Activated CD4-positive, alpha-beta memory T cell treated with anti-CD3 and anti-CD28 coated beads, Interleukin-2, amount 10 ng/mL, durations not matched to agents 7 days and 5 days (primary cell): ENCODE measurements around the gene CALR3. TPM values are rescaled to one million over a fixed set of nuclear protein-coding genes. Genes with fewer than 3 reads are reported as not detected.
A peak's percentile ranks its signal among the peaks of the same experiment; 100 is the strongest.
"Not testable (repeated sequence)": the region's sequence is repeated elsewhere in the genome, so short reads cannot be mapped to it uniquely, and the experiment has no call there.

Experiments used
- CTCF ChIA-PET: fragments of 350-600 bp; sonication (Branson Sonifier 250); formaldehyde crosslinking; loops from one replicate; lab custom pipeline; 2021; ENCODE audit warnings: antibody characterized with exemption, inconsistent platforms; lab: Charles Lee
- POLR2A ChIA-PET: fragments of 350-600 bp; sonication (Branson Sonifier 250); formaldehyde crosslinking; loops from one replicate; lab custom pipeline; 2021; ENCODE audit warnings: antibody characterized with exemption; lab: Charles Lee
- DNase-seq: peaks from one replicate; pipeline ENCODE4 v3.0.0-alpha.2; 2020
- H3K27ac Mint-ChIP-seq: one replicate; pipeline ENCODE4 v1.8.0; 2021; ENCODE audit warnings: mild to moderate bottlenecking, mixed read lengths
- H3K27me3 Mint-ChIP-seq: one replicate; pipeline ENCODE4 v1.8.0; 2021; ENCODE audit warnings: mixed read lengths
- H3K36me3 Mint-ChIP-seq: one replicate; pipeline ENCODE4 v1.8.0; 2021; ENCODE audit warnings: low read depth, mixed read lengths
- H3K4me1 Mint-ChIP-seq: one replicate; pipeline ENCODE4 v1.8.0; 2021; ENCODE audit warnings: mixed read lengths
- H3K4me3 Mint-ChIP-seq: one replicate; pipeline ENCODE4 v1.8.0; 2021; ENCODE audit warnings: mild to moderate bottlenecking, mixed read lengths
- H3K9me3 Mint-ChIP-seq: one replicate; pipeline ENCODE4 v1.8.0; 2021; ENCODE audit warnings: mixed read lengths
- total RNA-seq, 2 experiments: library from RNA; stranded (reverse); gene quantifications; one replicate each; pipeline ENCODE4 v1.2.3, GENCODE V29; 2021

Gene CALR3
- total RNA-seq, 2 experiments from 2014 or later, result not detected

GRCh38 chr19:16506961-16507360, 11.0 kb upstream of the CALR3 start:
- ChIA-PET POLR2A (interaction anchor here (0.7 kb wide), 1 partner anchor 34 kb away, joined by 3 read pairs; no protein-coding TSS in a partner anchor), CTCF (interaction anchor here (1.0 kb wide), 1 partner anchor 22 kb away, joined by 3 read pairs; no protein-coding TSS in a partner anchor)
- Mint-ChIP-seq H3K9me3 (no peaks in the 10 kb centered on the region), H3K4me3 (no peak overlapping the region), H3K36me3 (no peaks in the 10 kb centered on the region), H3K27ac (no peak overlapping the region), H3K4me1 (peaks cover 10% of the 10 kb centered on the region), H3K27me3 (no peaks in the 10 kb centered on the region)
- no peak for DNase-seq

- H3K27ac Mint-ChIP-seq, CTCF ChIA-PET, H3K36me3 Mint-ChIP-seq, H3K9me3 Mint-ChIP-seq, H3K4me3 Mint-ChIP-seq, POLR2A ChIA-PET, H3K4me1 Mint-ChIP-seq, DNase-seq, H3K27me3 Mint-ChIP-seq: not testable (repeated sequence)
These were observed 10.2 kb upstream of the CALR3 start for GRCh38 chr19:16506161-16506560.

- DNase-seq, result no peak
- Mint-ChIP-seq H3K27ac (no peak overlapping the region), H3K36me3 (no peaks in the 10 kb centered on the region), H3K4me1 (peaks cover 10% of the 10 kb centered on the region), H3K4me3 (no peak overlapping the region), H3K9me3 (no peaks in the 10 kb centered on the region), H3K27me3 (no peaks in the 10 kb centered on the region)
- ChIA-PET CTCF (interaction anchor here (1.1 kb wide), 1 partner anchor 8 kb away, joined by 3 read pairs; the partner anchor contains the start of genes C19orf44 and CALR3), POLR2A (no interaction called here)
These were observed 8.3 kb upstream of the CALR3 start for GRCh38 chr19:16504271-16504670.

GRCh38 chr19:16497837-16498236, 1.9 kb upstream of the CALR3 start:
- DNase-seq, result no peak
- Mint-ChIP-seq H3K4me3 (peak overlapping the region; percentile 96), H3K4me1 (peaks cover 28% of the 10 kb centered on the region), H3K27ac (no peak overlapping the region), H3K27me3 (no peaks in the 10 kb centered on the region), H3K9me3 (no peaks in the 10 kb centered on the region), H3K36me3 (peaks cover 2% of the 10 kb centered on the region)
- CTCF ChIA-PET, result no interaction called here
- POLR2A ChIA-PET, result no interaction called here

- CTCF ChIA-PET, result interaction anchor here (1.4 kb wide), 1 partner anchor 7 kb away, joined by 3 read pairs; no protein-coding TSS in a partner anchor
- no peaks in the 10 kb centered on the region for H3K27me3 Mint-ChIP-seq
- POLR2A ChIA-PET, result interaction anchor here (0.9 to 1.8 kb wide), 5 partner anchors 26 to 142 kb away, joined by 3 to 8 read pairs (median 3); no protein-coding TSS in a partner anchor
- peaks cover 2% of the 10 kb centered on the region for H3K36me3 Mint-ChIP-seq
- DNase-seq, result no peak
- H3K9me3 Mint-ChIP-seq, result no peaks in the 10 kb centered on the region
- no peak overlapping the region for H3K27ac Mint-ChIP-seq
- H3K4me3 Mint-ChIP-seq, result peak overlapping the region; percentile 96
- H3K4me1 Mint-ChIP-seq, result peaks cover 25% of the 10 kb centered on the region
These were observed 1.1 kb upstream of the CALR3 start for GRCh38 chr19:16497042-16497441.

- H3K27ac Mint-ChIP-seq, result no peak overlapping the region
- CTCF ChIA-PET, result interaction anchor here (1.0 to 1.4 kb wide), 4 partner anchors 8 to 1923 kb away, joined by 3 to 4 read pairs (median 3); no protein-coding TSS in a partner anchor
These were observed 631 bp upstream of the CALR3 start for GRCh38 chr19:16496613-16496983.

GRCh38 chr19:16486476-16486875, 9.5 kb downstream of the CALR3 start:
- CTCF ChIA-PET, result interaction anchor here (0.9 to 1.2 kb wide), 2 partner anchors 10 to 101 kb away, joined by 4 read pairs; partner anchors contain the start of genes C19orf44 and CALR3
- DNase-seq, H3K9me3 Mint-ChIP-seq, H3K36me3 Mint-ChIP-seq, H3K4me1 Mint-ChIP-seq, H3K4me3 Mint-ChIP-seq, POLR2A ChIA-PET, H3K27ac Mint-ChIP-seq, H3K27me3 Mint-ChIP-seq: not testable (repeated sequence)

More at GRCh38 chr19:16496613-16496983, 631 bp upstream of the CALR3 start:
- no peak for DNase-seq
- Mint-ChIP-seq H3K9me3 (no peaks in the 10 kb centered on the region), H3K4me1 (peaks cover 25% of the 10 kb centered on the region), H3K27me3 (no peaks in the 10 kb centered on the region), H3K36me3 (peaks cover 2% of the 10 kb centered on the region), H3K4me3 (peak overlapping the region; percentile 96)
- POLR2A ChIA-PET, result interaction anchor here (0.9 to 1.8 kb wide), 7 partner anchors 26 to 164 kb away, joined by 3 to 8 read pairs (median 3); partner anchors contain the start of gene TMEM38A

GRCh38 chr19:16482745-16483144, 13.2 kb downstream of the CALR3 start:
- ChIA-PET POLR2A (no interaction called here), CTCF (interaction anchor here (1.4 kb wide), 1 partner anchor 19 kb away, joined by 3 read pairs; no protein-coding TSS in a partner anchor)
- Mint-ChIP-seq H3K27me3 (no peaks in the 10 kb centered on the region), H3K36me3 (no peaks in the 10 kb centered on the region), H3K4me1 (no peaks in the 10 kb centered on the region), H3K9me3 (no peaks in the 10 kb centered on the region), H3K4me3 (no peak overlapping the region), H3K27ac (no peak overlapping the region)
- no peak for DNase-seq

- POLR2A ChIA-PET, result no interaction called here
- no peak for DNase-seq
- peaks cover 9% of the 10 kb centered on the region for H3K27me3 Mint-ChIP-seq
- no peaks in the 10 kb centered on the region for H3K4me1 Mint-ChIP-seq
- CTCF ChIA-PET, result interaction anchor here (0.6 kb wide), 1 partner anchor 784 kb away, joined by 3 read pairs; no protein-coding TSS in a partner anchor
- no peak overlapping the region for H3K4me3 Mint-ChIP-seq
- H3K36me3 Mint-ChIP-seq, result peaks cover 2% of the 10 kb centered on the region
- H3K27ac Mint-ChIP-seq, result no peak overlapping the region
- peaks cover 5% of the 10 kb centered on the region for H3K9me3 Mint-ChIP-seq
These were observed 18.7 kb downstream of the CALR3 start for GRCh38 chr19:16477311-16477710.

GRCh38 chr19:16476401-16476800, 19.6 kb downstream of the CALR3 start:
- Mint-ChIP-seq H3K9me3 (peaks cover 5% of the 10 kb centered on the region), H3K4me1 (no peaks in the 10 kb centered on the region), H3K4me3 (no peak overlapping the region), H3K27ac (no peak overlapping the region), H3K27me3 (peaks cover 9% of the 10 kb centered on the region), H3K36me3 (peaks cover 2% of the 10 kb centered on the region)
- POLR2A ChIA-PET, result no interaction called here
- CTCF ChIA-PET, result no interaction called here
- no peak for DNase-seq

- DNase-seq, result no peak
- H3K4me3 Mint-ChIP-seq, result no peak overlapping the region
- H3K27ac Mint-ChIP-seq, result no peak overlapping the region
- peaks cover 5% of the 10 kb centered on the region for H3K9me3 Mint-ChIP-seq
- peaks cover 5% of the 10 kb centered on the region for H3K36me3 Mint-ChIP-seq
- H3K4me1 Mint-ChIP-seq, result peaks cover 22% of the 10 kb centered on the region
- POLR2A ChIA-PET, result no interaction called here
- CTCF ChIA-PET, result no interaction called here
- peaks cover 9% of the 10 kb centered on the region for H3K27me3 Mint-ChIP-seq
These were observed 22.0 kb downstream of the CALR3 start for GRCh38 chr19:16473875-16474392.

- H3K27me3 Mint-ChIP-seq, result peaks cover 9% of the 10 kb centered on the region
- H3K36me3 Mint-ChIP-seq, result peaks cover 5% of the 10 kb centered on the region
- H3K4me3 Mint-ChIP-seq, result peak overlapping the region; percentile 24
- H3K9me3 Mint-ChIP-seq, result peaks cover 5% of the 10 kb centered on the region
- DNase-seq, result no peak
- H3K27ac Mint-ChIP-seq, result no peak overlapping the region
- ChIA-PET POLR2A (interaction anchor here (0.5 kb wide), 1 partner anchor 34 kb away, joined by 3 read pairs; no protein-coding TSS in a partner anchor), CTCF (no interaction called here)
- peaks cover 26% of the 10 kb centered on the region for H3K4me1 Mint-ChIP-seq
These were observed 23.0 kb downstream of the CALR3 start for GRCh38 chr19:16472992-16473391.

- peaks cover 30% of the 10 kb centered on the region for H3K4me1 Mint-ChIP-seq
- DNase-seq, CTCF ChIA-PET, H3K9me3 Mint-ChIP-seq, H3K27me3 Mint-ChIP-seq, H3K27ac Mint-ChIP-seq, H3K36me3 Mint-ChIP-seq: not testable (repeated sequence)
- H3K4me3 Mint-ChIP-seq, result peak overlapping the region; percentile 71
- POLR2A ChIA-PET, result interaction anchor here (0.5 kb wide), 1 partner anchor 34 kb away, joined by 3 read pairs; no protein-coding TSS in a partner anchor
These were observed 23.4 kb downstream of the CALR3 start for GRCh38 chr19:16472559-16472899.
